OCI-LY1 (cell line): ENCODE measurements around the gene SYTL5.

Source experiments
- H2AFZ ChIP-seq: fragments of 200-600 bp; sonication (generic), shearing (Covaris generic); 2 replicates; pipeline ENCODE4 v1.6.0; 2014; ENCODE audit warnings: antibody characterized with exemption, mild to moderate bottlenecking, low read length
- H3F3A ChIP-seq: fragments of 200-600 bp; sonication (generic), shearing (Covaris generic); 2 replicates; pipeline ENCODE4 v1.6.0; 2014; ENCODE audit warnings: mild to moderate bottlenecking, antibody characterized with exemption, low read length, moderate library complexity; ENCODE audit not compliant: insufficient read depth
- H3K27ac ChIP-seq: fragments of 200-600 bp; sonication (generic); 2 replicates; pipeline ENCODE4 v1.5.1; 2014; ENCODE audit warnings: low read length, mixed run types, mild to moderate bottlenecking, low read depth; ENCODE audit not compliant: poor library complexity, severe bottlenecking
- H3K27me3 ChIP-seq: fragments of 200-600 bp; sonication (generic); 2 replicates; pipeline ENCODE4 v1.6.0; 2014; ENCODE audit warnings: antibody characterized with exemption, mild to moderate bottlenecking, low read length, moderate library complexity; ENCODE audit not compliant: insufficient read depth
- H3K36me3 ChIP-seq: fragments of 200-600 bp; sonication (generic); 2 replicates; pipeline ENCODE4 v1.6.1; 2014; ENCODE audit warnings: mild to moderate bottlenecking, antibody characterized with exemption, low read length, moderate library complexity, mixed read lengths; ENCODE audit not compliant: insufficient read depth
- H3K4me1 ChIP-seq: fragments of 200-600 bp; sonication (generic); 2 replicates; pipeline ENCODE4 v1.5.1; 2014; ENCODE audit warnings: mild to moderate bottlenecking, low read length, moderate library complexity; ENCODE audit not compliant: insufficient read depth, severe bottlenecking
- H3K4me2 ChIP-seq: fragments of 200-600 bp; sonication (generic), shearing (Covaris generic); 2 replicates; pipeline ENCODE4 v1.6.1; 2014; ENCODE audit warnings: low read length
- H3K4me3 ChIP-seq: fragments of 200-600 bp; sonication (generic); 2 replicates; pipeline ENCODE4 v1.5.1; 2014; ENCODE audit warnings: low read length, low read depth, mild to moderate bottlenecking, mixed read lengths; ENCODE audit not compliant: poor library complexity, severe bottlenecking
- H3K79me2 ChIP-seq: fragments of 200-600 bp; shearing (Covaris generic); 2 replicates; pipeline ENCODE4 v1.6.1; 2016; ENCODE audit warnings: mixed run types, low read length, mixed read lengths; ENCODE audit not compliant: insufficient read depth
- H3K9ac ChIP-seq: fragments of 200-600 bp; sonication (generic), shearing (Covaris generic); 2 replicates; pipeline ENCODE4 v1.6.1; 2014; ENCODE audit warnings: mild to moderate bottlenecking, low read length, mixed read lengths
- H3K9me2 ChIP-seq: fragments of 200-600 bp; sonication (generic), shearing (Covaris generic); 2 replicates; pipeline ENCODE4 v1.6.1; 2014; ENCODE audit warnings: low read depth, mild to moderate bottlenecking, low read length, mixed read lengths
- H3K9me3 ChIP-seq: fragments of 200-600 bp; shearing (Covaris generic); 2 replicates; pipeline ENCODE4 v1.6.1; 2014; ENCODE audit warnings: low read length, mixed read lengths
- H4K20me1 ChIP-seq: fragments of 200-600 bp; sonication (generic), shearing (Covaris generic); 2 replicates; pipeline ENCODE4 v1.6.0; 2016; ENCODE audit warnings: mild to moderate bottlenecking, low read length; ENCODE audit not compliant: insufficient read depth
- CTCF ChIP-seq: fragments of 200-600 bp; sonication (generic), shearing (Covaris generic); IDR thresholded peaks from 2 replicates; pipeline ENCODE4 v1.5.1; 2017; ENCODE audit warnings: mild to moderate bottlenecking, antibody characterized with exemption, low read length, moderate library complexity, mixed read lengths
- EZH2 ChIP-seq: fragments of 200-600 bp; sonication (generic), shearing (Covaris generic); IDR thresholded peaks from 2 replicates; pipeline ENCODE4 v1.8.0; 2017; ENCODE audit warnings: borderline replicate concordance, mixed run types, mild to moderate bottlenecking, antibody characterized with exemption, low read length, moderate library complexity, mixed read lengths

The SYTL5 gene

DNA sequence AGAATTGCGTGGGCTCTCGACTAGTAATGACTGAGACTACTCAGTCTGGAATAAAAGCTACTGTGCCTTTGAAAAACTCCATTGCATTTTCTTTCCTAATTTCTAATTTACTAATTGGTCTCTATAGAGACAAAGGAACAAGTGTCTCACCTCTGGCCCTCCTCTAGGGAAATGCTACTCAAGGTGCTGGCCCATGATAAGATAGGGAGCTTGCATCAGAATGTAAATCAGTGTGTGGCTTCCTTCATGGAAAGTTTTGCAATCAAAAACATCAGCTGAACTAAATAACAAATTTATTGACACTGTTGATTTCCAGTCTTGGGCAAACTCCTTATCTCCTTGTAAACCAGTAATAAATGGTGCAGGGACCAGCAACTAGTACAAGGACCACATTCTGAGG, 132.5 kb downstream of the SYTL5 start:
- Histone ChIP-seq H3K4me3 (no peak overlapping the region), H3K9me2 (no peaks in the 10 kb centered on the region), H3K9me3 (no peaks in the 10 kb centered on the region), H4K20me1 (no peaks in the 10 kb centered on the region), H3K4me1 (no peaks in the 10 kb centered on the region), H3K27me3 (no peaks in the 10 kb centered on the region), H3K79me2 (no peaks in the 10 kb centered on the region), H3K27ac (no peak overlapping the region), H3K9ac (no peak overlapping the region), H2AFZ (no peak overlapping the region), H3F3A (no peaks in the 10 kb centered on the region), H3K36me3 (no peaks in the 10 kb centered on the region), H3K4me2 (no peak overlapping the region)
- TF ChIP-seq EZH2: no peak
- TF ChIP-seq CTCF: no peak

GRCh38 chrX:38142610-38143009, 136.3 kb downstream of the SYTL5 start:
- no peaks in the 10 kb centered on the region for H3K36me3 ChIP-seq
- H3K4me1 ChIP-seq: no peaks in the 10 kb centered on the region
- H4K20me1 ChIP-seq: no peaks in the 10 kb centered on the region
- no peaks in the 10 kb centered on the region for H3K9me3 ChIP-seq
- no peak overlapping the region for H3K4me3 ChIP-seq
- TF ChIP-seq CTCF (no peak), EZH2 (no peak)
- H3K9ac ChIP-seq: no peak overlapping the region
- no peaks in the 10 kb centered on the region for H3F3A ChIP-seq
- no peak overlapping the region for H3K27ac ChIP-seq
- H3K27me3 ChIP-seq: no peaks in the 10 kb centered on the region
- no peak overlapping the region for H3K4me2 ChIP-seq
- no peak overlapping the region for H2AFZ ChIP-seq
- no peaks in the 10 kb centered on the region for H3K79me2 ChIP-seq
- no peaks in the 10 kb centered on the region for H3K9me2 ChIP-seq

DNA sequence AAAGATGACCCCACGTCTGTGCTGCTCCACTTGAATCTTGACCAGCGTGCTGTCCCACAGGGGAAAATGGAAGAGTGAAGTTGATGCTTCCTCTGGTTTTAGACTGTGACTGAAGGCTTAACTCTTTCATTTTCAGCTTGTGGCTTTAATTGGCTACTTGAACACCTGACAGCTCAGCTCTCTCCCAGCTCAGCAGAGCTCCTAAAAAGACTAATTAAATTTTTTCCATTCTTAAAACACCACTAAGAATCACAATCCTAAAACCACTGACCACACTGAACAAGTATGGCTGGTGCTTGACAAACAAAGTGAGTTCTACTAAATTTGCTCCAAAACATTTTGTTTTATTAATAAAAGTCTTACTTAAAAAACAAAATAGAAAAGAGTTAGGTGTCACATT, 142.7 kb downstream of the SYTL5 start:
- Histone ChIP-seq H3K9me2 (no peaks in the 10 kb centered on the region), H3K36me3 (no peaks in the 10 kb centered on the region), H3K4me3 (no peak overlapping the region)

More for the DNA sequence above, 142.7 kb downstream of the SYTL5 start:
- H2AFZ ChIP-seq: no peak overlapping the region
- H3K79me2 ChIP-seq: no peaks in the 10 kb centered on the region
- no peaks in the 10 kb centered on the region for H4K20me1 ChIP-seq
- H3K27ac ChIP-seq: no peak overlapping the region
- no peak overlapping the region for H3K4me2 ChIP-seq
- H3F3A ChIP-seq: no peaks in the 10 kb centered on the region
- no peak overlapping the region for H3K9ac ChIP-seq
- no peaks in the 10 kb centered on the region for H3K27me3 ChIP-seq
- H3K4me1 ChIP-seq: no peaks in the 10 kb centered on the region
- no peaks in the 10 kb centered on the region for H3K9me3 ChIP-seq
- TF ChIP-seq CTCF (no peak), EZH2 (no peak)
